Stimulated activated CD8-positive, alpha-beta memory T cell treated with anti-CD3 and anti-CD28 coated beads, Interleukin-7, amount 100 ng/mL, for 24 hours (primary cell): ENCODE measurements around the gene OOSP4B.
"Not testable (repeated sequence)": the region's sequence is repeated elsewhere in the genome, so short reads cannot be mapped to it uniquely, and the experiment has no call there.

Experiments
- DNase-seq: peaks from one replicate; pipeline ENCODE4 v3.0.0-alpha.2; 2020; ENCODE audit warnings: low read depth

OOSP4B gene

DNA sequence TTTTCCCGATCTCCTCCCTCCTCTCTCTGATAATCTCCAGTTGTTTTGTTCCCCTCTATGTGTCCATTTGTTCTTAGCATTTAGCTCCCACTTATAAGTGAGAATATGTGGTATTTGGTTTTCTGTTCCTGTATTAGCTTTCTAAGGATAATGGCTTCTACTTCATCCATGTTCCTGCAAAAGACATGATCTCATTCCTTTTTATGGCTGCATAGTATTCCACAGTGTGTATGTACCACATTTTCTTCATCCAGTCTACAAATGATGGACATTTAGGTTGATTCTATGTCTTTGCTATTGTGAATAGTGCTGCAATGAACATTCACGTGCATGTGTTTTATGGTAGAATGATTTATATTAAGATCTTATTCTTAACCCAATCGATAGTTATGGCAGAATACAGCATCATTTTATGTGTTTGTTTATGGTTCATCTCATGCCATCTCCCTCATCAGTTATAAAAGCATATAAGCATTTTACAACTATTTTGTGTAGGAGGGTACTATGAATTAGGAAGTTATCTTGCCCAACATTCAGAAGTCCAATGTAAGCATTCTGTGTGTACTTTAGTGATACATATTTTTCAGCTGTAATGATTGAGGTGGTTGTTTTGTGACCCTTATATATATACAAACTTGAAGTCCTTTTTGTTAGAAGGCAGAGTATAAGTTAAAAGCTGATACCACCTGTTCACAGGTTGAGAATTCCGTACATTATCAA, 42.7 kb downstream of the OOSP4B start:
- no peak for DNase-seq

DNA sequence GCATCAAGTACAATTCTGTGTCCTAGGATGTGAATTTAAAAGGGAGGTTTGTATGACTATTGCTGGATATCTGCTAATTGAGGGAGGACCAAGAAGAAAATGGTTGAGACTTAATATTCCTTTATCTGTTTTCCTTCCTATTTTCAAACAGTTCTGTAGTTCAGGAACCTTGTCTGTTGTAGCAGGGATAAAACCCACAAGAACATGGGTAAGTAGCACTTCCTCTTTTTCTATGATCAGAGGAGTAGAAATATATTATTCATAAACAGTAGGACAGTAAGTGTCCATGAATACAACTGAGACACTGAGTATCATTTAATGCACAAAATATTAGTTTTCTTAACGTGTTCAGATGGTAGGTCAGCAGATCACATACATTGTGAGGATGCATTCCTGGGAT, 47.1 kb downstream of the OOSP4B start:
- DNase-seq, result no peak

DNA sequence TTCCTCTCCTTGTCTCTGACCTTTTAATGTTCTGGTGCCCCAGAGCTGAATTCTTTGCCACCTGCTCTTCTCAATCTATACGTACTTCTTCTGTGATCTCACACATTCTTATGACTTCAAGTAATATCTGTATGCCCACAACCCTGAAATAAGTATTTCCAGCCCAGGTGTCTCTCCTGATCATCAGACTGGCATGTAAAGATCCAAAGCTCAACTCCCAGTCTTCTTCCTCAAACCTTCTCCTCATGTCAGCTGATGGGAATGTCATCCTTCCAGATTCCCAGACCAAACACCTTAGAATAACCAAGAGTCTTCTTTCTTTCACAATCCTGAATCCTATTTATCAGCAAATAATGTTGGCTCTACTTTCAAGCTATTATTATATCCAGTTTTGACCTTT, 48.8 kb downstream of the OOSP4B start:
- DNase-seq, result no peak

DNA sequence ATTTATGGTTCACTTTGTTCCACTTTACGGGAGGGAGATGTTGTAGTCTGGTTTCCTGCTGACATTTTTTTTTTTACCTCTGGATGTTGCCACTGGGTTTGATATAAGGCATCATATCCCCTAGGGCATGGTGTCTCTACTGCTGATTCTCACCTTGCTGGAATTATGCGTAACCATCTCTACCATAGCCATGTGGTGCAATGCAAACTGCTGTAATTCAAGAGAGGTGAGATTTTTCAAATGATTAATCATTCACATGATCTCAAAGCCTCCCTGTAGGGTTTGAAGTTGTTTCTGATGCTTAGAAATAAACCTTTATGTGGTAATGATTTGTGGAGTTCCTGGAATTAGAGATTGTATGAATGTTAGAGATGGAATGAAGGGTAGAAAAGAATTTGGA, 52.5 kb downstream of the OOSP4B start:
- no peak for DNase-seq

DNA sequence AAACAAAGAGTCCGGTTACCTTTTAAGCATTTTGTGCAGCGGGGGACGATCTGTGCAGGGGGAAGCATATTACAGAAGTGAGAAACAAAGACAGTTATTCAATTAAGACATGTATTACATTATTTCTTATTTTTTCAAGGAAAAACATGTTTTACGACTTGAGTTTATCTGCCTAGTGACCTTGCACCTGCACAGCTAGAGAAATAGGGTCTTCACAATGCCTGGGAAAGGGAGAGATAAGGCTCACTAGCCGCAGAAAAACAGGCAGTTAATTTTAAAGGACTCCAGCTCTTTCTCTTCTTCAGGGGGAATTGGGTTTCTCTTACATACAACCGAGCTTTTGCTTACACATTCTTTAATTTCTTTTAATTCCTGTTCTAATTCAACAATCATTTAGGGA, 54.7 kb downstream of the OOSP4B start:
- not testable (repeated sequence) for DNase-seq

DNA sequence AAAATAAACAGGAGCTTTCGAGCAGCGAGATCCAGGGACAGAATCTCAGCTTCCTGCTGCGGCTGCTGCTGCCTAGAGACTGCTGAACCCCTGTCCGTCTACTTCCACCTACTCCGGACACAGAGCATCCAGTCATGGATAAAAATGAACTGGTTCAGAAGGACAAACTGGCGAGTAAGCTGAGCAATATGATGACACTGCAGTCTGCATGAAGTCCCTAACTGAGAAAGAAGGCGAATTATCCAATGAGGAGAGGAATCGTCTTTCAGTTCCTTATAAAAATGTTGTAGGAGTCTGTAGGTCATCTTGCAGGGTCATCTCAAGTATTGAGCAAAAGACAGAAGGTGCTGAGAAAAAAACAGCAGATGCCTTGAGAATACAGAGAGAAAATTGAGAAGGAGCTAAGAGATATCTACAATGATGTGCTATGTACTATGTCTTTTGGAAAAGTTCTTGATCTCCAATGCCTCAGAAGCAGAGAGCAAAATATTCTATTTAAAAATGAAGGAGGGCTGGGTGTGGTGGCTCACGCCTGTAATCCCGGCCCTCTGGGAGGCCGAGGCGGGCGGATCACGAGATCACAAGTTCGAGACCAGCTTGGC, 60.3 kb downstream of the OOSP4B start:
- no peak for DNase-seq

DNA sequence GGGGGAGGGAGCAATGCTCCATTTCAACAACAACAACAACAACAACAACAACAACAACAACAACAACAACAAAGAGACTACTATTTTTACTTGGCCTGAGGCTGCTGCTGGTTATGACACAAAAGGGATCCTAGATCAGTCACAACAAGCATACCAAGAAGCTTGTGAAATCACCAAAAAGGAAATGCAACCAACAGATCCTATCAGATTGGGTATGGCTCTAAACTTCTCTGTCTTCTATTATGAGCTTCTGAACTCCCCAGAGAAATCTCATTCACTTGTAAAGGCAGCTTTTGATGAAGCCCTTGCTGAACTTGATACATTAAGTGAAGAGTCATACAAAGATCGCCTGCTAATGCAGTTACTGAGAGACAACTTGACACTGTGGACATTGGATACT, 61.0 kb downstream of the OOSP4B start:
- DNase-seq, result no peak

DNA sequence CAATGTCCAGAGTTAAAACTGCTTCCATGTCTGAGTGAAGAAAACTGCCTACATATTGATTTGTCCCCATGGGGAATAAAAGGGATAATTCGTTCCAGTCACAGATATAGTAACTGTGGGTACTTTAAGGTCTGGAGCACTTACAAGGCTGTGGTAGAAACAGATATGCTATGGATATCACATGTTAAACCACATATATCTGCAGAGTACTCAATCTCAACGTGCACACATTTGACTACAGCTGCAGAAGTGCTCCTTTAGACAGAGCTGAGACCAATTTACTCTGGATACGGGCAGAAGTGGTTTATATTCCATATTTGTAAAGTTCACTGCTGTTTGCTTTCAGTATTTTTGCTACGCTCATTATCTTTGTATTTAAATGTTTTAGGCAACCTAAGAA, 61.8 kb downstream of the OOSP4B start:
- DNase-seq, result no peak

DNA sequence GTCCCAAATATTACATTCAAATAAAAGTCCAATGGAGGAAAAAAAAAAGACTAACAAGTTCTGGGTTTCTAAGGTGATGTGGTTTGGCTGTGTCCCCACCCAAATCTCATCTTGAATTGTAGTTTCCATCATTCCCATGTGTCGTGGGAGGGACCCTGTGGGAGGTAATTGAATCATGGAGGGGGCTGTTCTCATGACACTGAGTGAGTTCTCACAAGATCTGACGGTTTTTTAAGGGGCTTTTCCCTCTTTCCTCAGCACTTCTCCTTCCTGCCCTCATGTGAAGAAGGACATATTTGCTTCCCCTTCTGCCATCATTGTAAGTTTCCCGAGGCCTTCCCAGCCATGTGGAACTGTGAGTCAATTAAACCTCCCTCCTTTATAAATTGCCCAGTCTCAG, 63.6 kb downstream of the OOSP4B start:
- DNase-seq, result no peak
